GM18858 (cell line): ENCODE measurements around the gene C19orf33.
"Not testable (repeated sequence)": the region's sequence is repeated elsewhere in the genome, so short reads cannot be mapped to it uniquely, and the experiment has no call there.

Experiments used
- ATAC-seq: cut with Tn5 transposase; IDR thresholded peaks from one replicate; pipeline ENCODE4 v1.9.1; 2021; ENCODE audit not compliant: unreplicated experiment

C19orf33 gene

GRCh38 chr19:38335949-38336637, 32.0 kb downstream of the C19orf33 start:
- peak; percentile 64 for ATAC-seq

DNA sequence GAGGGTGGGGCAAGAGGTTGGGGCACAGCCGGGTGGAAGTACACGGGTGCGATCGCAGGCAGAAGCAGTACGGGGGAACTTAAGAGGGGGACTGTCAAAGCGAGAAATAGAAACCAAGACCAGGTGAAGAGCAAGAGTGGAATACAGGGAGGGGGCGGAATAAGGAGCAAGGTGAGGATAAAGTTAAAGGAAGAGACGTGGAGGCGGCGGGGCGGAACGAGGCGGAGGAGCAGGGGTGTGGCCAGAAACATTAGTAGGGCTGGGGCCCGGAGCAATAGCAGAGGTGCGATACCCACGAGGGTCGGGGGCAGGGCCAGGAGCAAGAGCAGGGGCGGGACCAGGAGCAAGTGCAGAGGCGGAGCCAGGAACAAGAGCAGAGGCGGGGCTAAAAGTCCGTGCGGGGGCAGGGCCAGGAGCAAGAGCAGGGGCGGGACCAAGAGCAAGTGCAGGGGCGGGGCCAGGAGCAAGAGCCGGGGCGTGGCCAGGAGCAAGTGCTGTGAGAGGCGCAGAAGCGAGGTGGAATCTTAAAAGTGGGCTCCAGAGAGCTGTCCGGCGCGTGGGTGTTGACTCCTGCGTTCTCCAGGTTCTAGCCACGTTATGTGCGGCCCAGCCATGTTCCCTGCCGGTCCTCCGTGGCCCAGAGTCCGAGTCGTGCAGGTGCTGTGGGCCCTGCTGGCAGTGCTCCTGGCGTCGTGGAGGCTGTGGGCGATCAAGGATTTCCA, 32.7 kb downstream of the C19orf33 start:
- peak; percentile 25 for ATAC-seq

DNA sequence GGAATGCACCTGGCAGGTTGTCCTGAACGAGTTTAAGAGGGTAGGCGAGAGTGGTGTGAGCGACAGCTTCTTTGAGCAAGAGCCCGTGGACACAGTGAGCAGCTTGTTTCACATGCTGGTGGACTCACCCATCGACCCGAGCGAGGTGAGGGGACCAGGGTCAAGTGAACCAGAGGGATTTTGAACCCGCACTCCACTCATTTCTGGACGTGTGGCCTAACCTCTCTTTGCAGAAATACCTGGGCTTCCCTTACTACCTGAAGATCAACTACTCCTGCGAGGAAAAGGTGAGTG, 33.3 kb downstream of the C19orf33 start:
- ATAC-seq: no peak

GRCh38 chr19:38339011-38339410, 35.0 kb downstream of the C19orf33 start:
- not testable (repeated sequence) for ATAC-seq

DNA sequence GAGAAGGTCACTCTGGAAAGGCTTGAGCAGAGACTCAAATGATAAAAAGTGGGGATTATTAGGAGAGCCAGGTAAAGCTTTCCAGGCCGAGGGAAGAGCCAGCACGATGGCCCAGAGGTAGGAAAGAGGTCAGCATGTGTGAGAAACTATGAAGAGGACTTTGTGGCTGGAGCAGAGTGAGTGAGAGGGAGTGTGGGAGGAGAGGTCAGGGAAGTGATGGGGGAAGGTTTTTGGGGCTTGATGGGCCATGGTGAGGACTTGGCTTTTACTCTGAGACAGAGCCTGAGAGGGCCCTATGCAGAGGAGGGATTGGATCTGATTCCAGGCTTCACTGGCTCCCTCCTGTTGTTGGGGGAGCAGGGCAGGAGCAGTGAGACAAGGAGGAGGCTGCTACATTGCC, 36.9 kb downstream of the C19orf33 start:
- no peak for ATAC-seq

DNA sequence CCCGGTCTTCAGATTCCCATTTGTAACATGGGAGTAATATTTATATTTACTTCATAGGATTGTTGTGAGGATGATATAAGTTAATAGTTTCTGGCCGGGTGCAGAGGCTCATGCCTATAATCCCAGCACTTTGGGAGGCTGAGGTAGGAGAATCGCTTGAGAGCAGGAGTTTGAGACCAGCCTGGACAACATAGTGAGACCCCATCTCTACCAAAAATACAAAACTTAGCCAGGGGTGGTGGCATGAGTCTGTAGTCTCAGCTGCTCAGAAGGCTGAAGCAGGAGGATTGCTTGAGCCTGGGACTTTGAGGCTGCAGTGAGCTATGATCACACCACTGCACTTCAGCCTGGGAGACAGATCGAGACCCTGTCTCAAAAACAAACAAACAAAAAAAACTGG, 42.8 kb downstream of the C19orf33 start:
- ATAC-seq: no peak

DNA sequence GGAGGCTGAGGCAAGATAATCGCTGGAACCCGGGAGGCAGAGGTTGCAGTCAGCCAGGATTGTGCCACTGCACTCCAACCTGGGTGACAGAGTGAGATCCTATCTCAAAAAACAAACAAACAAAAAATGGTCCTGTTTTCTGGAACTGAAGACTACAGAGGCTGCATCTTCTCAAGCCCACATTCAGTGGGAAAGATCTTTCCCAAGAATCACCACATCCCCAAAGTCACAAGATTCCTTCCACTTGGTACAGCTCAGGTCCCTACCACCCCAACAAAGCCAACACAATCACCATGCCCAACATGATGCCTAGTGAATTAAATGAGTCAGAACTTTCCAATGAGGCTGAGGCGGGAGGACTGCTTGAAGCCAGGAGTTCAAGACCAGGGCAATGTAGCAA, 46.8 kb downstream of the C19orf33 start:
- no peak for ATAC-seq

DNA sequence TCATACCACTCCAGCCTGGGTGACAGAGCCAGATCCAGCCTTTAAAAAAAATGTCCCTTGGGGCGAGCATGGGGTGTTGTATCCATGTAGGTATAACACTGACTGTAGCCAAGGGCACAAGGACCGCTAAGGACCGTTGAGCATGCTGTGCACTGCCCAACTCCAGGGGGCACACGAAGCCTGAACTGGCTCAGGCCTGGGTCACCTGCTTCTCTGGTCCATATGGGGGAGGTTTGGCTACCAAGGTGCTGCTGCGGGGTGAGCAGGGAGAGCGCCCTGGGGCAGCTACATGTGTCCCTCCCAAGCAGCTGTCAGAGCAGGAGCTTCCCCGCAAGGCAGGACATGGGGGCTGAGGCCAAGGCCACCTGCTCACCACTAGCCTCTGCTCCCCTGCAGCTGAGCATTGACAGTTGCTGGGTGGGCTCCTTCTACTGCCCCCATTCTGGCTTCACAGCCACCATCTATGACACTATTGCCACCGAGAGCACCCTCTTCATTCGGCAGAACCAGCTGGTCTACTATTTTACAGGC, 47.9 kb downstream of the C19orf33 start:
- ATAC-seq: no peak

DNA sequence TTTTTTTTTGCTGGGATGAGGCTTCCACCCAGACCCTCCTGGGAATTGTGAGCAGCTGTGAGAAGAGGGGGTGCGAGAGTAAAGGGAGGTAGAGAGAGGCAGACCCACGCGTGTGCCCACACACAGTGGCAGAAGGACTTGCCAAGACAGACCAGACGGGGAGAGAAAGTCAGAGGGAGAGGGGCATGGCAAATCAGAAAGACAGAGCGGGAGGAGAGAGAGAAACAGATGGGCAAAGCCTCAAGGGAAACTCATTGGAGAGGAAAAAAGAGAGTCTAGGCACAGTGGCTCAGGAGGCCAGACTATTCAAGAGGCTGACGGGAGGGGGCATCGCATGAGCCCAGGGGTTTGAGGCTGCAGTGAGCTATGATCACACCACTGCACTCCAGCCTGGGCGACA, 48.6 kb downstream of the C19orf33 start:
- no peak for ATAC-seq
